Ovary (tissue), 9 donors: ENCODE measurements around the gene SMARCB1. TPM values are rescaled to one million over a fixed set of nuclear protein-coding genes. Genes with fewer than 3 reads are reported as not detected.

Source experiments
- DNase-seq, 5 donors: peaks; one replicate each; pipeline ENCODE4 v3.0.0-alpha.2; 2019 to 2020
- H3K27ac ChIP-seq, 2 donors: fragments of 200-600 bp; one replicate each; pipeline versions ENCODE4 v1.5.1 to v1.8.0; 2019 to 2022
- H3K27me3 ChIP-seq: fragments of 200-600 bp; one replicate; pipeline ENCODE4 v1.8.0; 2022
- H3K36me3 ChIP-seq: fragments of 200-600 bp; sonication (generic); one replicate; pipeline ENCODE4 v1.5.1; 2019
- H3K4me1 ChIP-seq: one replicate; pipeline ENCODE4 v1.8.1; 2013; ENCODE audit warnings: mild to moderate bottlenecking, moderate library complexity; ENCODE audit not compliant: insufficient read depth
- H3K4me3 ChIP-seq: fragments of 200-600 bp; sonication (generic); one replicate; pipeline ENCODE4 v1.5.1; 2017
- H3K9me3 ChIP-seq, 2 donors: fragments of 200-600 bp in 1 of 2; sonication (generic) in 1 of 2; one replicate each; pipeline versions ENCODE4 v1.5.1 to v1.8.1; 2013 to 2019; ENCODE audit warnings: mild to moderate bottlenecking in 1 of 2, moderate library complexity in 1 of 2
- CTCF ChIP-seq, 3 donors: fragments of 450-650 bp in 2 of 3; fragments of 200-600 bp in 1 of 3; IDR thresholded peaks; one replicate each; pipeline versions ENCODE4 v1.5.1 to v1.8.0; 2016 to 2022; ENCODE audit warnings: antibody characterized with exemption in 3 of 3, mild to moderate bottlenecking in 1 of 3
- EP300 ChIP-seq: sonication (generic); formaldehyde crosslinking; IDR thresholded peaks from one replicate; pipeline ENCODE4 v1.6.1; 2017; ENCODE audit warnings: antibody characterized with exemption
- POLR2A ChIP-seq: fragments of 450-650 bp; IDR thresholded peaks from one replicate; pipeline ENCODE4 v1.6.1; 2017; ENCODE audit warnings: antibody characterized with exemption, mild to moderate bottlenecking, moderate library complexity
- WGBS, 3 donors: extraction: QIAGEN DNeasy Blood & Tissue Kit in 1 of 3; methylation state at CpG; one replicate each; pipeline versions ENCODE4 v1.1.5 to v1.1.7; 2013 to 2017; 5-methylcytosine and 5-hydroxymethylcytosine counted together
- intact Hi-C, 4 donors: fragments of 100-400 bp; cut with DNase I; formaldehyde crosslinking; loops; one replicate each; pipeline versions ENCODE4 v1.11.0 to v1.15.1; 2022 to 2023
- polyA plus RNA-seq, 2 donors: library from polyadenylated mRNA; stranded (reverse); fragments of 200-250 nt in 1 of 2; fragments of 350-450 nt in 1 of 2; fragmentation: Illumina TruSeq in 1 of 2; extraction: RNeasy Lipid Tissue Mini Kit (QIAGEN cat#74804) in 1 of 2; gene quantifications; one replicate each; pipeline ENCODE4 v1.2.3, GENCODE V29; 2013 to 2014
- total RNA-seq, 7 donors: library from RNA; depleted of rRNA in 2 of 7; stranded (reverse); fragments of >200 nt in 2 of 7; fragmentation: NEBNext Ultra II Directional in 3 of 7; extraction: Animal tissue kit (Norgen Biotek cat#: 25700) in 3 of 7; gene quantifications; one replicate each; pipeline versions ENCODE4 v1.1.0 to v1.2.4, GENCODE V29; 2016 to 2023
- donor health status: DM: no; HTN: no; CAD: no; lungs with moderate emphysema.
- donor health status: DM: no; HTN: no; CAD: no.
- donor health status: Bipolar disorder and iron deficiency.
- donor health status: DM: yes; HTN: yes; CAD: no.
- donor health status: DM: no; HTN: no; CAD: no.
- donor health status: DM: yes; HTN: yes; CAD: no.

The SMARCB1 gene
- total and polyA plus RNA-seq, 9 donors: 47.1 to 107 (median 87.0) TPM

GRCh38 chr22:23835484-23836144 lies 48.8 kb downstream of the SMARCB1 start:
- TF ChIP-seq CTCF (IDR thresholded peaks at IDR 0.05) (no peak), POLR2A (no peak), EP300 (no peak)
- peak overlapping the region; percentile 41 to 42 for H3K27ac ChIP-seq
- intact Hi-C loops: no loop called here
- no peaks in the 10 kb centered on the region for H3K9me3 ChIP-seq
- whole genome bisulfite sequencing, 3 donors: 32 to 43% (median 34%) methylated on average over 11 of the region's 11 CpGs
- no peaks in the 10 kb centered on the region for H3K36me3 ChIP-seq
- no peak overlapping the region for H3K4me3 ChIP-seq
- H3K27me3 ChIP-seq: no peaks in the 10 kb centered on the region
- H3K4me1 ChIP-seq: peaks cover 12% of the 10 kb centered on the region
- DNase-seq: peak in 2 of 5 donors; percentile 42 to 59

DNA sequence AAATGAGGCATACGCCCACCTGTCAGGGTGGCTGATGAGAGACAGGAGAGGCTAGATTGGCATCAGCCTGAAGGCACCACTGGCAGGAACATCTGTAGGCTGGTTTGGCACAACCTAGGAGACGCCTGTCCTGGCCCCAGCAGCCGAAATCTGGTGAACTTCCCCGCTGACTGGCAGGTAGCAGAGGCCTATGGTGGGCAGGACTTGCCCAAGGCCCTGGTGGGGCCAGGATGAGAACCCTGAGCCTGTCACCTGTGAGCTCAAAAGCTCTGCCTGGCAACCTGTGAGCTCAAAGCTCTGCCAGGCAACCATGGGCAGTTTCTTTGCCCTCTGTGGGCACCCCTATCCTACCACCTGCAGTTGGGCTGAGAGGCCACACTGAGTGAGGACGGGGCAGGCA lies 49.5 kb downstream of the SMARCB1 start:
- peak in 2 of 5 donors; percentile 20 to 36 for DNase-seq
- Histone ChIP-seq H3K36me3 (no peaks in the 10 kb centered on the region), H3K27me3 (no peaks in the 10 kb centered on the region), H3K27ac (peak overlapping the region; percentile 4 to 41), H3K4me1 (peaks cover 12% of the 10 kb centered on the region), H3K4me3 (no peak overlapping the region), H3K9me3 (no peaks in the 10 kb centered on the region)
- intact Hi-C loops: no loop called here
- 92 to 98% (median 96%) methylated on average over 4 to 5 of the region's 5 CpGs for WGBS, 3 donors
- TF ChIP-seq EP300: no peak
- no peak for TF ChIP-seq CTCF (IDR thresholded peaks at IDR 0.05)
- TF ChIP-seq POLR2A: no peak

DNA sequence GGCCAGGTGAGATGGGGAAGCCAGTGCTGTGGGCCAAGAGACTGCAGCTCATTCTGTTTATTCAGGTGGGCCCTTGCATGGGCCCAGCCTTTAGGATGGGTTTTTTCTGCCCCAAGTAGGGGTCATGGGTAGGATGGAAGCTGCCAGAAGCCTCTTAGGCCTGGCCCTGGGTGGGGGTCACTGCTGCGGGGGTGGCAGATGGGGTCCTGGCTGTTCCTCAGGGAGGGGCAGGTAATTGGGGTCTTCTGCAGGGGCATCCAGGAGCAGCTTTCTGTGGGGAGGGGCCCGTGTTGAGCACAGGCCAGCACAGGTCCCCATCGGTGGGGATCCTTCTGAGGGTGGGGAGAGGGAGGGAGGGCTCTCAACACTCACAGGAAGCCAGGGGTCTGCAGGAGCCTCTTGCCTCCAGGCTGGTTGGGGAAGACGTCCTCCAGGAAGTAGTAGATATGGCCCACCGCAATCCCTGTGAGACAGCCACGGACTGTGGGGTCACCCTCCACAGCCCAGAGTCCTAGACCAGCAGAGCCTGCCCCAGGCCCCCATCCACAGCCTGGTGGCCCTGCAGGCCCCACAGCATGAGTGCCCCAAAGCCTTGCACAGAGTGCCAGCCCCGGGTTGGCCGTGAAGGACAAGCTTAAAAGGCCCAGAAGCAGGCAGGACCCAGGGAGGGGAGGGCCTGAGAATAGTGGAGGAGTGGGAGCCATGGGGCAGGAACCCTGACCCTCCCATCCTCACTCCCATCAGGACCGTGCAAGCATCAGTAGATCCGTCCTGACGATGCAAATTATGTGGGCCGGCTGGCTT lies 50.1 kb downstream of the SMARCB1 start:
- TF ChIP-seq EP300 (no peak), POLR2A (no peak), CTCF (IDR thresholded peaks at IDR 0.05) (no peak)
- H3K4me1 ChIP-seq: peaks cover 12% of the 10 kb centered on the region
- no peaks in the 10 kb centered on the region for H3K27me3 ChIP-seq
- DNase-seq: peak in 2 of 5 donors; percentile 16 to 41
- no peaks in the 10 kb centered on the region for H3K36me3 ChIP-seq
- H3K9me3 ChIP-seq: no peaks in the 10 kb centered on the region
- WGBS, 3 donors: 64 to 75% (median 71%) methylated on average over 12 of the region's 12 CpGs
- H3K27ac ChIP-seq: peak overlapping the region; percentile 4 to 41
- intact Hi-C loops: no loop called here
- no peak overlapping the region for H3K4me3 ChIP-seq

DNA sequence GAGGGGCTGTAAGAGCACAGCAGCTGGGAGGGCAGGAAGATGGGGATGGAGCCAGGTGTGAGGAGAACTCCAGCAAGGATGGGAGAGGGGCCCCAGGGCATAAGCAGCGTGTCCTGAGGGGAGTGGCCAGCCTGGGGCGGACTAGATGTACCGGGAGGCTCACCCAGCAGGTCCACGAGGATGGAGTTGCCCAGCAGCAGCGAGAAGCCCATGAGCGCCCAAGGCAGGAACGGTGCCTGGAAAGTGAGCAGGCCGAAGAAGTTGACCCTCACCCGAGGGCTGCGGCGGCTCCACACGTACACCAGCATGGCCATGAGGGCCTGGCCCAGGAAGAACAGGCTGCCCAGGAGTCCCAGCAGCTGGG lies 50.7 kb downstream of the SMARCB1 start:
- intact Hi-C loops: no loop called here
- TF ChIP-seq EP300 (no peak), CTCF (IDR thresholded peaks at IDR 0.05) (no peak), POLR2A (no peak)
- no peak for DNase-seq
- Histone ChIP-seq H3K36me3 (no peaks in the 10 kb centered on the region), H3K4me1 (peaks cover 12% of the 10 kb centered on the region), H3K9me3 (no peaks in the 10 kb centered on the region), H3K4me3 (no peak overlapping the region), H3K27me3 (no peaks in the 10 kb centered on the region), H3K27ac (no peak overlapping the region)
- WGBS, 3 donors: 82 to 89% (median 85%) methylated on average over 12 of the region's 12 CpGs
